GM12874 (cell line): ENCODE measurements around the gene OBSL1.

Source experiments
- TF ChIP-seq, protein P1 (sequence below): IDR thresholded peaks from 2 replicates; pipeline ENCODE4 v1.5.1; 2011; ENCODE audit warnings: low read depth, mild to moderate bottlenecking, control low read depth, low read length, moderate library complexity; ENCODE audit not compliant: insufficient read depth

Gene OBSL1

DNA sequence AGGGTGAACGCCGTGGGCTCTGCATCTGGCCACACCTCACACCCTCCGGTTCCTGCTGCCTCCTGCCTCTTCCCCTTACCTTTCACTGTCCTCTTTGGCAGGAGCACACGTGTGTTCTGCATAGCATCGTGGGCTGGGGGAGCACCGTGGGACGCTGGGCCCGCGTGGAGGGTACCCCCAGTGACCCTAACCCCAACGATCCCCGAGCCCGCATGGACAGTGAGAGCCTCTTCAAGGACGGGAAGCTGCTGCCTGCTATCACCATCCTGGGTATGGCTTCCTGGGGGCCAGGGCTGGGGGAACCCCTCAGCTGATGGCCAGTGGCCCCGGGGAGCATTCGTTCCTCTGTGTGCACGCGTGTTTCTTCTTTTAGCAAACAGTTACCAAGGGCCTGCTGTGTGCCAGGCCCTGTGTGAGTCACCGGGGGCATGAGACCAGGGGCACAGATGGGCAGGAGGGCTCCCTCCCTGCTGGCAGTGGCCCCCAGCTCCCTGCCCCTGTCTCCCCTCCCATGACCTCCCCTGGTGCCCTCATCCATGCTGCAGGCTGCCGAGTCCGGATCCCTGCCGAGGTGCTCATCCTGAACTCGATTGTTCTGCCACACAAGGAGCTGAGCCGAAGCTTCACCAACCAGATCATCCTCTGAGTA lies 65.1 kb downstream of the OBSL1 start:
- TF ChIP-seq, protein P1, sequence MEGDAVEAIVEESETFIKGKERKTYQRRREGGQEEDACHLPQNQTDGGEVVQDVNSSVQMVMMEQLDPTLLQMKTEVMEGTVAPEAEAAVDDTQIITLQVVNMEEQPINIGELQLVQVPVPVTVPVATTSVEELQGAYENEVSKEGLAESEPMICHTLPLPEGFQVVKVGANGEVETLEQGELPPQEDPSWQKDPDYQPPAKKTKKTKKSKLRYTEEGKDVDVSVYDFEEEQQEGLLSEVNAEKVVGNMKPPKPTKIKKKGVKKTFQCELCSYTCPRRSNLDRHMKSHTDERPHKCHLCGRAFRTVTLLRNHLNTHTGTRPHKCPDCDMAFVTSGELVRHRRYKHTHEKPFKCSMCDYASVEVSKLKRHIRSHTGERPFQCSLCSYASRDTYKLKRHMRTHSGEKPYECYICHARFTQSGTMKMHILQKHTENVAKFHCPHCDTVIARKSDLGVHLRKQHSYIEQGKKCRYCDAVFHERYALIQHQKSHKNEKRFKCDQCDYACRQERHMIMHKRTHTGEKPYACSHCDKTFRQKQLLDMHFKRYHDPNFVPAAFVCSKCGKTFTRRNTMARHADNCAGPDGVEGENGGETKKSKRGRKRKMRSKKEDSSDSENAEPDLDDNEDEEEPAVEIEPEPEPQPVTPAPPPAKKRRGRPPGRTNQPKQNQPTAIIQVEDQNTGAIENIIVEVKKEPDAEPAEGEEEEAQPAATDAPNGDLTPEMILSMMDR, result no peak

GRCh38 chr2:219505585-219505984 lies 65.8 kb downstream of the OBSL1 start:
- TF ChIP-seq, protein P1, result no peak

- TF ChIP-seq, protein P1, result no peak
Observed at GRCh38 chr2:219502618-219503017, 68.7 kb downstream of the OBSL1 start.

DNA sequence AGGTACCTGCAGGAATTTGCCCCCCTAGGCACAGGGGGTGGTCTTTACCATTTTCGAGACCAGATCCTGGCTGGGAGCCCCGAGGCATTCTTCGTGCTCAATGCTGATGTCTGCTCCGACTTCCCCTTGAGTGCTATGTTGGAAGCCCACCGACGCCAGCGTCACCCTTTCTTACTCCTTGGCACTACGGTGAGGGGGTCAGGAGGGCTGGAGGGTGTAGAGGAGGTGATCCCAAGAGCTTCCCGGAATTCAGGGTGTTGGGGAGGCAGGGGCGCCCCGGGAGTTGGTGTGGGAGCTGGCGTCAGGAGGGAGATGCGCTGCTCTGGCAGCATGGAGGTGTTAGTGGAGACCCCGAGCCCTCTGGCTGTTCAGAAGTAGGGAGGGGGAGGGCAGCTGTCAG lies 69.5 kb downstream of the OBSL1 start:
- TF ChIP-seq, protein P1, result no peak
